GM12872 (cell line): Measurements from ENCODE around the gene TINAGL1.

Source experiments
- CTCF ChIP-seq: IDR thresholded peaks from 3 replicates; pipeline ENCODE4 v1.5.1; 2011; ENCODE audit warnings: low read depth, mild to moderate bottlenecking, low read length, moderate library complexity; ENCODE audit not compliant: insufficient read depth

The TINAGL1 gene

GRCh38 chr1:31588751-31589515 is 12.6 kb downstream of the TINAGL1 start:
- no peak for TF ChIP-seq CTCF

DNA sequence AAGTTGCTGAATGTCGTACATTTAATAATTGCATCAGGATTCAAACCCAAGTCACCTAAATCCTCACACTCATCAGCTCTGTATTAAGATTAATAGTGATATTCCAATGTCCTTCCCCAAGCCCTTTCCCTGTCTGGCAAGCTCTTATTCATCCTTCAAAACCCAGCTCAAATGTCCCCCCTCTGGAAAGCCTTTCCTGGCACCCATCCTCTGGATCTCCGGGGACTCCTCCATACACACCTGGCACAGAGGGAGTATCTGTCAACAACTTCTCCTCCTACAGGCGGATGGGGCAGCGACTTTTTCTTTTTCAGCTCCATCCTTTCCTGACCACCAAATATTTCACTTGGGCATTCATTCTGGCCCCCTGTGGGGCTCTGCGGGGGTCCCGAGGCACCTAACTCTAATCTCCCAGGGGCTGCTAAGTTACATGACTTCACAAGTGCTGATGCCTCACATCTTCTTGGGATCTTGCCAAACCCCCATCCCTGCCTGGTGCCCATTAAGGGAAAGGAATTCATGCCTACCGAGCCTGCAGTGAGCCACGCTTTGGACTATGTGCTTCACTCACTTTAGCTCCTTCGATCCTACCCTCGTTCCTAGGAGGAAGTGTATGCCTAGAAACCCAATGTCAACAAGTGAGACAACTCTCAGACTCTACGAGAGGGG is 15.2 kb downstream of the TINAGL1 start:
- no peak for TF ChIP-seq CTCF

GRCh38 chr1:31592132-31592531 is 15.8 kb downstream of the TINAGL1 start:
- TF ChIP-seq CTCF = no peak

GRCh38 chr1:31593136-31593665 is 16.9 kb downstream of the TINAGL1 start:
- no peak for TF ChIP-seq CTCF

DNA sequence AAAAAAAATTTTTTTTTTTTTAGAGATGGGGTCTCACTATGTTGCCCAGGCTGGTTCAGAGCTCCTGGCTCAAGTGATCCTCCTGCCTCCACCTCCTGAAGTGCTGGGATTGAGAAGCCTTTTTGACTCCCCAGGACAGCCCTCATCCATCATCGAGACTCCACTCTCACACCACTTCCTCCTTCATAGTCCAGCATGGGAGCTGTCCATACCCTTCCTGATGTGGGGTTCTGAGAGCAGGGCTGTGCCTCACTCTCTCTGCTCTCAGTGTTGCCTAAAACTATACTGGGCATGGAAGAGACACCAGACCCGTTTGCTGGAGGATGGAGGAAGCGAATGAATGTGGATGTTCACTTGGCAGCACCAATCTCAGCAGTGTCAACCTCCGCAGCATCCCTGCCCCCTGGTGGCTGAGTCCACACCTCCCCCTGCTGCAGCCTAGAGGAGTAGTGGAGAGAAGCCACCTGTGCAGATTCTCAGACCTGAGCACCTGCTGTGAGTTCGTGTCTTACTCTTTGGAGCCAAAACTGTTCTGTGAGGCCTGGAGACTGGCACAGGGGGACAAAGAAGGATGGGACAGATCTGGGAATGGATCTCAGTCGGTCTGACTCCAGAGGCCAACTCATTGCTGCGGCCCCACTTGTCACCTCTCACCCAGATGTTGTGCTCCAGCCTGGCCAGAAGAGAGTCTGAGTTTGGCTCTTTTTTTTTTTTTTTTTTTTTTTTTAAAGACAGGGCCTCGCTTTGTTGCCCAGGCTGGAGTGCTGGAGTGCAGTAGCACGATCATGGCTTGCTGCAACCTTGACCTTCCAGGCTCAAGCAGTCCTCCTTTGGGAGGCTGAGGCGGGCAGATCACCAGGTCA is 17.7 kb downstream of the TINAGL1 start:
- peak; percentile 98 for TF ChIP-seq CTCF

DNA sequence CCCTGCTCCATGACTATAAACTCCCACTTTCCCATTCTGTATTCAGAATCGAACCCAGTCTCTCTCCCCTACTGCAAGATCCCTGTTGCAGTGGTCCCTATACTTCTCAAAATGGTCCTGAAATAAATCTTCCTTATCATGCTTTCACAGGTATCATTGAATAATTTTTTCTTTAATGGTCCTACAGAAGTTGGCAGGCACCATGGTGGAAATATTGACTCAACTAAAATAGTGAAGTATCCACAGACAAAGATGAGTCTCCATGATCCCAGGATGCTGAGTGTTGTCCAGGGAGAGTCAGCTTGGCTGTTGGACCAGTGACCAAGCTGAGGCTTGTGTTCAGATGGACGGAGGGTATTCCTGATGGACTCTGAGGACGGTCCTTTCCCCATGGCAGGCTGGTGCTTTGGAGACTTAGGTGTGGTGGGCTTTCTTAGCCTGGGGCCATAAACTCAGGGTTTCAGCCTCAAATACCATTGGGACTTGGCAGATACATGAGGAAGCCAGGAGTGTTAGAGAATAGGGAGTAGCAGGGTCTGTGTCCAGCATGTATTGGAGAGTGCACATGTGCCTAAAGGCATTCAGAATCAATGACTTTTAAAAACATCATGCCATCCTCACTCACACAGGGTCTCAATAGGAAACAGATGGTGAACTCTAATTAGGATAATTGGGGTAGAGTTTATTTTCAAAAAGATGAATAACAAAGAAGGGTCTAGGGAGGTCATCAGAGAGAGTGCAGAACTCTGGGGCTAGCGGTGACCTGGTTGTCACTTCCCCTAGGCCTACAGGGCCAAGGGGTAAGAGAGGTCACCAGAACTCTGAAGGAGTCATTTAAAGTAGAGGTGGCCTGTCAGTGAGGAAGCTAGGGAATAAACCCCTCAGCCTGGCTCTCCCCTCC is 19.8 kb downstream of the TINAGL1 start:
- no peak for TF ChIP-seq CTCF
